Thoracic aorta (tissue), 2 donors: ENCODE data around the gene MTF1. TPM values are rescaled to one million over a fixed set of nuclear protein-coding genes. Genes with fewer than 3 reads are reported as not detected.
A peak's percentile ranks its signal among the peaks of the same experiment; 100 is the strongest.
"Not testable (repeated sequence)": the region's sequence is repeated elsewhere in the genome, so short reads cannot be mapped to it uniquely, and the experiment has no call there.

Experiments used
- ATAC-seq: fragments of 150-250 bp; one replicate; pipeline ENCODE4 v1.8.0; 2017; ENCODE audit warnings: low read depth; ENCODE audit not compliant: insufficient number of reproducible peaks, low FRiP score
- DNase-seq: peaks from one replicate; pipeline ENCODE4 v3.0.0-alpha.2; 2020; ENCODE audit warnings: low spot score
- H3K27ac ChIP-seq, 2 donors: fragments of 200-600 bp; sonication (generic); 1 replicate in 1 of 2; 2 replicates in 1 of 2; pipeline ENCODE4 v1.5.1; 2016; ENCODE audit warnings: mild to moderate bottlenecking in 2 of 2, moderate library complexity in 2 of 2
- H3K27me3 ChIP-seq: fragments of 200-600 bp; sonication (generic); replicated peaks from 2 replicates; pipeline ENCODE4 v1.6.0; 2016; ENCODE audit warnings: mild to moderate bottlenecking; ENCODE audit not compliant: insufficient read depth
- H3K36me3 ChIP-seq: fragments of 200-600 bp; sonication (generic); one replicate; pipeline ENCODE4 v1.5.1; 2016
- H3K4me1 ChIP-seq, 2 donors: fragments of 200-600 bp; sonication (generic); 1 replicate in 1 of 2; 2 replicates in 1 of 2; pipeline versions ENCODE4 v1.5.1 to v1.6.0; 2016; ENCODE audit warnings: low read depth in 2 of 2, mild to moderate bottlenecking in 1 of 2; ENCODE audit not compliant: control insufficient read depth in 1 of 2
- H3K4me3 ChIP-seq: fragments of 200-600 bp; sonication (generic); 2 replicates; pipeline ENCODE4 v1.5.1; 2016; ENCODE audit warnings: mild to moderate bottlenecking
- H3K9me3 ChIP-seq: fragments of 200-600 bp; sonication (generic); 2 replicates; pipeline ENCODE4 v1.5.1; 2016
- total RNA-seq, 2 donors: library from RNA; depleted of rRNA; stranded (reverse); fragments of >200 nt; gene quantifications; one replicate each; pipeline versions ENCODE4 v1.1.0 to v1.2.3, GENCODE V29; 2016
- TF ChIP-seq, protein P1 (sequence below): fragments of 200-600 bp; sonication (generic); IDR thresholded peaks from one replicate; pipeline ENCODE4 v1.5.1; 2019; ENCODE audit warnings: antibody characterized with exemption

Gene MTF1
- total RNA-seq, 2 donors from 2014 or later = 4.5 to 9.3 TPM

DNA sequence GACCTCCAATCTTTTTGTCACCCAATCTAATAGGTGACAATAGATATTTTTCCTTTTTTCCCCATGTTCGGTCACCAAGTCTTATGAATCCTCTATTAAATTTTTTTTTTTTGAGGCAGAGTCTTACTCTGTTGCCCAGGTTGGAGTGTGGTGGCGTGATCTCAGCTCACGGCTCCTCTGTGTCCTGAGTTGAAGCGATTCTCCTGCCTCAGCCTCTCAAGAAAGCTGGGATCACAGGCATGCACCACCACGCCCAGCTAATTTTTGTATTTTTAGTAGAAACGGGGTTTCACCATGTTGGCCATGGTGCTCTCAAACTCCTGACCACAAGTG, 42.5 kb upstream of the MTF1 start:
- H3K27ac ChIP-seq = no peak overlapping the region
- H3K36me3 ChIP-seq = peaks cover 4% of the 10 kb centered on the region
- TF ChIP-seq, protein P1, sequence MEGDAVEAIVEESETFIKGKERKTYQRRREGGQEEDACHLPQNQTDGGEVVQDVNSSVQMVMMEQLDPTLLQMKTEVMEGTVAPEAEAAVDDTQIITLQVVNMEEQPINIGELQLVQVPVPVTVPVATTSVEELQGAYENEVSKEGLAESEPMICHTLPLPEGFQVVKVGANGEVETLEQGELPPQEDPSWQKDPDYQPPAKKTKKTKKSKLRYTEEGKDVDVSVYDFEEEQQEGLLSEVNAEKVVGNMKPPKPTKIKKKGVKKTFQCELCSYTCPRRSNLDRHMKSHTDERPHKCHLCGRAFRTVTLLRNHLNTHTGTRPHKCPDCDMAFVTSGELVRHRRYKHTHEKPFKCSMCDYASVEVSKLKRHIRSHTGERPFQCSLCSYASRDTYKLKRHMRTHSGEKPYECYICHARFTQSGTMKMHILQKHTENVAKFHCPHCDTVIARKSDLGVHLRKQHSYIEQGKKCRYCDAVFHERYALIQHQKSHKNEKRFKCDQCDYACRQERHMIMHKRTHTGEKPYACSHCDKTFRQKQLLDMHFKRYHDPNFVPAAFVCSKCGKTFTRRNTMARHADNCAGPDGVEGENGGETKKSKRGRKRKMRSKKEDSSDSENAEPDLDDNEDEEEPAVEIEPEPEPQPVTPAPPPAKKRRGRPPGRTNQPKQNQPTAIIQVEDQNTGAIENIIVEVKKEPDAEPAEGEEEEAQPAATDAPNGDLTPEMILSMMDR = no peak
- no peak for ATAC-seq
- no peaks in the 10 kb centered on the region for H3K27me3 ChIP-seq
- no peaks in the 10 kb centered on the region for H3K9me3 ChIP-seq
- DNase-seq = no peak
- peaks cover 5 to 23% of the 10 kb centered on the region in 2 donors for H3K4me1 ChIP-seq
- no peak overlapping the region for H3K4me3 ChIP-seq

DNA sequence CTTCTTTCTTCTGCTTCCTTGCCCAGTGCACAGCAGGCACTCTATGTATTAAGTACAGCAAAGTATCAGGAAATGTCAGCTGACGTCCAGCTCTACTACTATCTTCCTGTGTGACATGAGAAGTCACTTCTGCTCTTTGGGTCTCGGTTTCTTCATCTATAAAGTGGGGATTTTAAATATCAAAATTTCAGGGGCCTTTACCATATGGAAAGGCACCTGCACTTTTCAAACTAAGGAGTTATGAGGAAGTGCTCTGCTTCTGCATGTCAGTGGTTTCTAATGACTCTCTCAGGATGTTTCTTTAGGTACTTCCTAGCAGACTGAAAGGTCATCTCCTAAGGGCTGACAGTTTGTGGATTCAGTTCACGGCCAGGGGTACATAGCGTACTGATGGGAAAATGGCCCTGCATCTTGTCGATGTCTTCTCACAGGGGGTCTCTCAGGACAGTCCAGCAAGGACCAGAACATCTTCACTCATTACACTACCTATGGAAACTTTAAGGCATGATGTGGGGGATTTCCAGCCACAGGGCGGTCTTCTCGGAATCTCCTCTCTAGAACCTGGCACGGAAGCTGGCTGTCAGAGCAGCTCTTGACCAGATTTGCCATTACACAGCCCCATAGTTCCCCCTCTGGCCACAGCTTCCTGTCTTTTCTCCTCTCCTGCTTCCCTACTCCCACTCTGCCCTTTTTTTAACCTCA, 42.0 kb upstream of the MTF1 start:
- no peaks in the 10 kb centered on the region for H3K9me3 ChIP-seq
- H3K27me3 ChIP-seq = no peaks in the 10 kb centered on the region
- TF ChIP-seq, protein P1 = no peak
- H3K27ac ChIP-seq = no peak overlapping the region
- ATAC-seq (no peak), DNase-seq (no peak)
- peaks cover 5 to 18% of the 10 kb centered on the region in 2 donors for H3K4me1 ChIP-seq
- no peak overlapping the region for H3K4me3 ChIP-seq
- H3K36me3 ChIP-seq = peaks cover 4% of the 10 kb centered on the region

DNA sequence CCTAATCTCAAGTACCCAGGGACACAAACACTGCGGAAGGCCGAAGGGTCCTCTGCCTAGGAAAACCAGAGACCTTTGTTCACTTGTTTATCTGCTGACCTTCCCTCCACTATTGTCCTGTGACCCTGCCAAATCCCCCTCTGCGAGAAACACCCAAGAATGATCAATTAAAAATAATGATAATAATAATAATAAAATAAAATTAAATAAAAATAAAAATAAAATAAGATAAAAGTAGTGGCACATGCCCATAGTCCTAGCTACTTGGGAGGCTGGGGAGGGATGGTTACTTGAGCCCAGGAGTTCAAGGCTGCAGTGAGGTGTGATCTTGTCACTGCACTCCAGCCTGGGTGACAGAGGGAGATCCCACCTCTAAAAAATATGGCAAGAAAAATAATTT, 38.2 kb upstream of the MTF1 start:
- H3K4me3 ChIP-seq, H3K9me3 ChIP-seq, H3K36me3 ChIP-seq, H3K27ac ChIP-seq, DNase-seq, H3K4me1 ChIP-seq, ATAC-seq, H3K27me3 ChIP-seq: not testable (repeated sequence)

DNA sequence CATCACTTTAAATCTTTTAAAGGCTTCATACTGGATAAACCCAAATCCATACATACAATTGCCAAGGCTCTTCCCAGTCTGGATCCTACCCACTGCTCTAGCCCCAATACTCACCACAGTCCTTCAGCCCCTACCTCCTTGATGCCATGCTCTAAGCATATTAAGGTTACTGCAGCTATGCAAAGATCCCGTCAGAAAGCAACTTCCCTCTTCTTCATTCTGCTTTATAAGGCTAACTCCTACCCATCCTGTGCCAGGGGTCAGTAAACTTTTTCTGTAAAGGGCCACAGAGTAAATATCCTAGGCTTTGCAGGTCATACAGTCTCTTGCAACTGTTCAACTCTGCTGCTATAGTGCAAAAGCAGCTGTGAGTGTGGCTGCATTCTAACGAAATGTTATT, 34.3 kb upstream of the MTF1 start:
- H3K9me3 ChIP-seq = no peaks in the 10 kb centered on the region
- H3K36me3 ChIP-seq = peaks cover 17% of the 10 kb centered on the region
- H3K4me3 ChIP-seq = no peak overlapping the region
- ATAC-seq (no peak), DNase-seq (no peak)
- H3K27me3 ChIP-seq = no peaks in the 10 kb centered on the region
- TF ChIP-seq, protein P1 = no peak
- H3K27ac ChIP-seq = peak overlapping the region in 1 of 2 donors; percentile 55
- peaks cover 0 to 6% of the 10 kb centered on the region in 2 donors for H3K4me1 ChIP-seq

DNA sequence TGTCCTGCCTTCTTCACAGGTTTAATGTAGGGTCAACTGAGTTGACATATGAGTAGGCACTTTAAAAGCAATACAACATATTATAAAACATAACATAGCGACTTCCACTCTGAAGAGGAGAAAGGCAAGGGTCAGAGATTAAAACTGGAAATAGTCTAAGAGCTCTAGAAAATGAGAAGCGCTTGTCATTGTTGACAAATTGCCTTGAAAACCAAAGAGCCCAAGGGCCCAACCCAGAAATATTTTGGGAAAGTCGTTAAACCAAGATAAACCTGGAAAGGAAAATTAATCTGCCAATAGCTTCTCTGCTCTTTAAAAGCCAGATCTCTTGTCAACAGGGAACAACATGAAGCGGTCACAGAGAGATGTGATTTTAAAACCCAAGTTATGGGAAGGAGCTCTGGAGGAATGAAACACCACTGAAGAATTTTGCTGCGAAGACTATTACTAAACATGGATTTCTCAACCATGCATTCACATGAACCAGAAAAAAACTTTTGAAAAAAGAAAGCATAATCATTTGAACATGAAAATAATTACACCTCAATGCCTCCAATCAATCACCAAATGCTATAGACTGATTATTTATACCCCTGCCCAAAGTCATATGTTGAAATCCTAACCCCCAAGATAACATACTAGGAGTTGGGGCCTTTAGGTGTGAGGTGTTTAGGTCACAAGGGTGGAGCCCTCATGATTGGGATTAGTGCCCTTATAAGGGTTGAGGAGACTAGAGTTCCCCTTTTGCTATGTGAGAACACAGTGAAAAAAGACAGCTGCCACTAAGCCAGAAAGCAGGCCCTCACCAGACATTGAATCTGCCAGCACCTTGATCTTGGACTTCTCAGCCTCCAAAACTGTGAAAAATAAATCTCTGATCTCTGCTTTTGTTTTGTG, 33.0 kb upstream of the MTF1 start:
- ATAC-seq (no peak), DNase-seq (no peak)
- Histone ChIP-seq H3K4me3 (no peak overlapping the region), H3K36me3 (peaks cover 28% of the 10 kb centered on the region), H3K9me3 (no peaks in the 10 kb centered on the region), H3K4me1 (peaks cover 0 to 6% of the 10 kb centered on the region in 2 donors), H3K27ac (peak overlapping the region; percentile 55 to 60), H3K27me3 (no peaks in the 10 kb centered on the region)
- TF ChIP-seq, protein P1 = no peak
